Epithelial cell of esophagus (primary cell): ENCODE measurements around the gene MYOG.

ENCODE experiments used
- DNase-seq: peaks from one replicate; pipeline ENCODE4 v3.0.0; 2010; ENCODE audit warnings: low read depth
- H3K4me3 ChIP-seq: 2 replicates; pipeline ENCODE4 v1.5.1; 2011; ENCODE audit warnings: mild to moderate bottlenecking, low read length, control low read depth
- CTCF ChIP-seq: IDR thresholded peaks from 2 replicates; pipeline ENCODE4 v1.5.1; 2011; ENCODE audit warnings: low read depth, mild to moderate bottlenecking, low read length, control low read depth, inconsistent platforms; ENCODE audit not compliant: insufficient read depth; ENCODE audit errors: missing control alignments

MYOG gene

GRCh38 chr1:203124011-203124410 lies 38.2 kb upstream of the MYOG start:
- no peak overlapping the region for H3K4me3 ChIP-seq
- no peak for DNase-seq
- TF ChIP-seq CTCF = no peak

GRCh38 chr1:203122159-203122558 lies 36.3 kb upstream of the MYOG start:
- no peak for TF ChIP-seq CTCF
- H3K4me3 ChIP-seq = no peak overlapping the region
- no peak for DNase-seq

- no peak overlapping the region for H3K4me3 ChIP-seq
- no peak for DNase-seq
- no peak for TF ChIP-seq CTCF
Measured at GRCh38 chr1:203121186-203122015, 35.6 kb upstream of the MYOG start.

- no peak overlapping the region for H3K4me3 ChIP-seq
- TF ChIP-seq CTCF = no peak
Measured at GRCh38 chr1:203120325-203121153, 34.7 kb upstream of the MYOG start.

GRCh38 chr1:203117611-203118575 lies 32.1 kb upstream of the MYOG start:
- DNase-seq = peak; percentile 56
- no peak overlapping the region for H3K4me3 ChIP-seq
- TF ChIP-seq CTCF = peak; percentile 61

More at GRCh38 chr1:203120325-203121153, 34.7 kb upstream of the MYOG start:
- no peak for DNase-seq

GRCh38 chr1:203116091-203116820 lies 30.4 kb upstream of the MYOG start:
- H3K4me3 ChIP-seq = no peak overlapping the region
- TF ChIP-seq CTCF = no peak
- no peak for DNase-seq
